Neural progenitor cell (in vitro differentiated cells): Measurements from ENCODE around the gene GNG7. TPM values are rescaled to one million over a fixed set of nuclear protein-coding genes. Genes with fewer than 3 reads are reported as not detected.

Experiments used
- DNase-seq: peaks from one replicate; pipeline ENCODE4 v3.0.0-alpha.2; 2016; ENCODE audit warnings: low spot score
- H2AFZ ChIP-seq: fragments of 200-600 bp; sonication (generic); replicated peaks from 2 replicates; pipeline ENCODE4 v1.6.1; 2016; ENCODE audit warnings: antibody characterized with exemption
- H3F3A ChIP-seq: fragments of 200-600 bp; sonication (generic); 2 replicates; pipeline ENCODE4 v1.6.1; 2016; ENCODE audit warnings: antibody characterized with exemption, low read depth
- H3K27ac ChIP-seq: fragments of 200-600 bp; sonication (generic); 2 replicates; pipeline ENCODE4 v1.5.1; 2016; ENCODE audit warnings: mild to moderate bottlenecking
- H3K27me3 ChIP-seq: fragments of 200-600 bp; sonication (generic); 2 replicates; pipeline ENCODE4 v1.6.1; 2016; ENCODE audit warnings: mild to moderate bottlenecking, moderate library complexity
- H3K36me3 ChIP-seq: fragments of 200-600 bp; sonication (generic); 2 replicates; pipeline ENCODE4 v1.5.1; 2016
- H3K4me1 ChIP-seq: fragments of 200-600 bp; sonication (generic); 2 replicates; pipeline ENCODE4 v1.6.1; 2016; ENCODE audit warnings: mixed run types
- H3K4me2 ChIP-seq: fragments of 200-600 bp; sonication (generic); 2 replicates; pipeline ENCODE4 v1.6.1; 2016
- H3K4me3 ChIP-seq: fragments of 200-600 bp; sonication (generic); 2 replicates; pipeline ENCODE4 v1.5.1; 2016
- H3K79me2 ChIP-seq: fragments of 200-600 bp; sonication (generic); 2 replicates; pipeline ENCODE4 v1.6.1; 2016; ENCODE audit warnings: low read depth
- H3K9ac ChIP-seq: fragments of 200-600 bp; sonication (generic); 2 replicates; pipeline ENCODE4 v1.6.1; 2016
- H3K9me3 ChIP-seq: fragments of 200-600 bp; sonication (generic); 2 replicates; pipeline ENCODE4 v1.5.1; 2016; ENCODE audit warnings: low read depth
- H4K20me1 ChIP-seq: fragments of 200-600 bp; sonication (generic); 2 replicates; pipeline ENCODE4 v1.6.1; 2016; ENCODE audit warnings: low read depth
- H3K27ac Mint-ChIP-seq: 3 replicates; pipeline ENCODE4 v1.8.0; 2021; ENCODE audit warnings: mixed read lengths
- H3K27me3 Mint-ChIP-seq: 2 replicates; pipeline ENCODE4 v1.8.0; 2022; ENCODE audit warnings: low read depth, mild to moderate bottlenecking, inconsistent platforms, moderate library complexity, mixed read lengths; ENCODE audit not compliant: insufficient read depth
- H3K36me3 Mint-ChIP-seq: 3 replicates; pipeline ENCODE4 v1.8.0; 2021; ENCODE audit warnings: mixed read lengths
- H3K4me1 Mint-ChIP-seq: 3 replicates; pipeline ENCODE4 v1.8.0; 2021; ENCODE audit warnings: mixed read lengths
- H3K4me3 Mint-ChIP-seq: 3 replicates; pipeline ENCODE4 v1.8.0; 2021; ENCODE audit warnings: mild to moderate bottlenecking, moderate library complexity, mixed read lengths
- H3K9me3 Mint-ChIP-seq: 3 replicates; pipeline ENCODE4 v1.8.0; 2020; ENCODE audit warnings: mixed read lengths
- EZH2 ChIP-seq: fragments of 200-600 bp; sonication (generic); IDR thresholded peaks from 2 replicates; pipeline ENCODE4 v1.6.1; 2017; ENCODE audit warnings: antibody characterized with exemption, mild to moderate bottlenecking, moderate library complexity
- EZH2phosphoT487 ChIP-seq: fragments of 200-600 bp; sonication (generic); IDR thresholded peaks from 2 replicates; pipeline ENCODE4 v1.6.1; 2017; ENCODE audit warnings: antibody characterized with exemption
- total RNA-seq: library from RNA; depleted of rRNA; stranded (reverse); fragments of >200 nt; gene quantifications from 2 replicates; pipeline ENCODE4 v1.2.3, GENCODE V29; 2015; ENCODE audit warnings: low replicate concordance
- TF ChIP-seq, protein P1 (sequence below): fragments of 200-600 bp; sonication (generic); IDR thresholded peaks from 2 replicates; pipeline ENCODE4 v1.5.1; 2017; ENCODE audit warnings: antibody characterized with exemption, mild to moderate bottlenecking

Gene GNG7
- total RNA-seq, 1 donor from 2014 or later = 7.0 TPM

DNA sequence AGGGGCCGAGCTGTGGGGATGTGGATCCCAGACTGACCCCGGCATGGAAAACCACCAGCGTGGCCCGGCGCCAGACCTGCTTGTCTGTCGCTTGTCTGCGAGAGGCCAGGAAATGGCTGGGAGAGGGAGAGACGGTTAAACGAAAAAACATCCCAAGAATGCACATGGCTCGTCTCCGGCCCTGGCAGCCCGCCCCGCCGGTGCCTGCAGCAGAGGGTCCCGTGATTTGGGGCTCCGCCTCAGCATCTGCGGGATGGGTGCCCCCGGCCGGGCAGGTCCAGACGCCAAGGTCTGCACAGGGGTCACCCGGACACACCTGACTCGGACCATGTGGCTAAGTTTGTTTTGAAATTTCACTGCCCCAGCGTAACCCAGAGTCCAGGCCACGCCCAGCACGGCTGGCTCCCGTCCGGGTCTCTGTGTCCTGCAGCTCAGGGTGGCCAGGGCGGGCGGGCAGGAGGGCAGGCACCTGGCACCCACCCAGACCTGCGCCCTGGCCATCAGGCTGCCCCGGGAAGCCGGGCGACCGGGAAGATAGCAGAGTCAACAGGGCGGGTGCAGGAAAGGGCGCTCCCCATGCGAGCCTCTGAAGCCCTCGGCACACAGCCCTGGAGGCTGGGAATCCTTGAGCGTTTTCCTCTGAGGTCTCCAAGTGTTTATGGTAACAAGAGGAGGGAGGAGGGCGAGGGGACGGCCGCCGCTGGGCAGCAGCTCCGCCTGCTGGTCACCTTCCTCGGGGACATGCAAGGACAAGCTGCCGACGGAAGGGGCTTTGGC lies 123.4 kb downstream of the GNG7 start:
- peak overlapping the region; percentile 74 for H2AFZ ChIP-seq
- H3K9ac ChIP-seq = no peak overlapping the region
- no peaks in the 10 kb centered on the region for H4K20me1 ChIP-seq
- no peaks in the 10 kb centered on the region for H3K9me3 ChIP-seq
- TF ChIP-seq, protein P1, sequence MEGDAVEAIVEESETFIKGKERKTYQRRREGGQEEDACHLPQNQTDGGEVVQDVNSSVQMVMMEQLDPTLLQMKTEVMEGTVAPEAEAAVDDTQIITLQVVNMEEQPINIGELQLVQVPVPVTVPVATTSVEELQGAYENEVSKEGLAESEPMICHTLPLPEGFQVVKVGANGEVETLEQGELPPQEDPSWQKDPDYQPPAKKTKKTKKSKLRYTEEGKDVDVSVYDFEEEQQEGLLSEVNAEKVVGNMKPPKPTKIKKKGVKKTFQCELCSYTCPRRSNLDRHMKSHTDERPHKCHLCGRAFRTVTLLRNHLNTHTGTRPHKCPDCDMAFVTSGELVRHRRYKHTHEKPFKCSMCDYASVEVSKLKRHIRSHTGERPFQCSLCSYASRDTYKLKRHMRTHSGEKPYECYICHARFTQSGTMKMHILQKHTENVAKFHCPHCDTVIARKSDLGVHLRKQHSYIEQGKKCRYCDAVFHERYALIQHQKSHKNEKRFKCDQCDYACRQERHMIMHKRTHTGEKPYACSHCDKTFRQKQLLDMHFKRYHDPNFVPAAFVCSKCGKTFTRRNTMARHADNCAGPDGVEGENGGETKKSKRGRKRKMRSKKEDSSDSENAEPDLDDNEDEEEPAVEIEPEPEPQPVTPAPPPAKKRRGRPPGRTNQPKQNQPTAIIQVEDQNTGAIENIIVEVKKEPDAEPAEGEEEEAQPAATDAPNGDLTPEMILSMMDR = peak; percentile 94
- TF ChIP-seq EZH2phosphoT487 (no peak), EZH2 (peak; percentile 53)
- H3K27ac ChIP-seq = no peak overlapping the region
- peaks cover 11% of the 10 kb centered on the region for H3K27me3 ChIP-seq
- H3K79me2 ChIP-seq = no peaks in the 10 kb centered on the region
- Mint-ChIP-seq H3K36me3 (no peaks in the 10 kb centered on the region), H3K9me3 (peaks cover 20% of the 10 kb centered on the region), H3K4me1 (peaks cover 2% of the 10 kb centered on the region), H3K27ac (no peak overlapping the region), H3K27me3 (peaks cover 7% of the 10 kb centered on the region), H3K4me3 (peak overlapping the region; percentile 44)
- H3F3A ChIP-seq = no peaks in the 10 kb centered on the region
- H3K36me3 ChIP-seq = no peaks in the 10 kb centered on the region
- peak overlapping the region; percentile 84 for H3K4me2 ChIP-seq
- peak overlapping the region; percentile 53 for H3K4me3 ChIP-seq
- H3K4me1 ChIP-seq = peaks cover 6% of the 10 kb centered on the region
- peak; percentile 93 for DNase-seq

DNA sequence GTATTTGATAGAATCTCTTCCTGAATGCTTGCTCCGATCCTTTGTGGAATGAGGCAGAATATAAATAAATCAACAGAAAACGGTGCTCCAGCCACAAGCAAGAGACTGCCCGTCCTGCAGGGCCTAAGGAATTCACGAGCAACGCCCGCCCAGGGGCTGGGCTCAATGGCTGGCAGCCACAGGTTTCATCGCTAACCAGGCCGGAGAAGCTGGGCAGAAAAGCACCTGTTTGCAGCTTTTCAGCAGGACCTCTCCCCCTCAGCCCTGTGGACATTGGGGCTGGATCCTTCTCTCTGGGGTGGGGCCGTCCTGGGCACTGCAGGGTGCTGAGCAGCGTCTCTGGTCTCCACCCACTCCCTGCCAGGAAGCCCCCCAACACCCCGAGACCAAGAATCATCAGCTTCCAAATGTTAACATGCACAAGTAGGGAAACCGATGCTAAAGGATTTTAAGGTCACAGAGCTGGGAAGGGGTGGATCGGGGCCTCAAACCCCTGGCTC lies 124.1 kb downstream of the GNG7 start:
- H3K27ac Mint-ChIP-seq = no peak overlapping the region
- Histone ChIP-seq H3K27me3 (peaks cover 11% of the 10 kb centered on the region), H3K4me3 (peak overlapping the region; percentile 53)

DNA sequence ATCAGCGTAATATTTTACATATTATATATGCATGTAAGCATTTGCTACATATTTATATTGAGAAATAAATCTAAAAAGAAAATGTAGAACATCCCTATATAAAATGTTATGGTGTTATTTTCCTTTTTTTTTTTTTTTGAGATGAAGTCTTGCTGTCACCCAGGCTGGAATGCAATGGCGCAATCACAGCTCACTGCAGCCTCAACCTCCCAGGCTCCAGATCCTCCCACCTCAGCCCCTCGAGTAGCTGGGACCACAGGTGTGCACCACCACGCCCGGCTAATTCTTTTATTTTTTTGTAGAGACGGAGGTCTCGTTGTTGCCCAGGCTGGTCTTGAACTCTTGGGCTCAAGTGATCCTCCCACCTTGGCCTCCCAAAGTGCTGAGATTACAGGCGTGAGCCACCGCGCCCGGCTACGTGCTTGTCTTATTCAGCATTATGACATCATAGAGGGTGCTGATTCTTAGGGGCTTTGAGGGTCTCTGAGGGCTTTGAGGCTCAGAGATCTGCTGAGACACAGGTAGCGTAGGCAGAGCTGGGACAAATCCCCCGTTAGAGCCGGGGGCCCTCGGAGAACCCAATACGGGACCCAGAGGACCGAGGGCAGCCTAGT lies 124.7 kb downstream of the GNG7 start:
- no peaks in the 10 kb centered on the region for H3F3A ChIP-seq
- H2AFZ ChIP-seq = no peak overlapping the region
- no peaks in the 10 kb centered on the region for H3K36me3 ChIP-seq
- H3K4me2 ChIP-seq = no peak overlapping the region
- H3K4me1 ChIP-seq = peaks cover 6% of the 10 kb centered on the region
- H3K9me3 Mint-ChIP-seq = peaks cover 10% of the 10 kb centered on the region
- no peak for DNase-seq
- H3K79me2 ChIP-seq = no peaks in the 10 kb centered on the region
- H3K4me3 Mint-ChIP-seq = peak overlapping the region; percentile 44
- H3K36me3 Mint-ChIP-seq = no peaks in the 10 kb centered on the region
- H3K27ac Mint-ChIP-seq = no peak overlapping the region
- peaks cover 11% of the 10 kb centered on the region for H3K27me3 ChIP-seq
- no peaks in the 10 kb centered on the region for H3K9me3 ChIP-seq
- H3K27me3 Mint-ChIP-seq = peaks cover 7% of the 10 kb centered on the region
- no peaks in the 10 kb centered on the region for H4K20me1 ChIP-seq
- H3K4me3 ChIP-seq = no peak overlapping the region
- H3K4me1 Mint-ChIP-seq = peaks cover 2% of the 10 kb centered on the region
- TF ChIP-seq EZH2 = no peak
- TF ChIP-seq, protein P1 = no peak
- no peak for TF ChIP-seq EZH2phosphoT487
- no peak overlapping the region for H3K9ac ChIP-seq
- H3K27ac ChIP-seq = no peak overlapping the region

More for the DNA sequence above, 124.1 kb downstream of the GNG7 start:
- Mint-ChIP-seq H3K9me3 (peaks cover 14% of the 10 kb centered on the region), H3K4me3 (peak overlapping the region; percentile 44), H3K36me3 (no peaks in the 10 kb centered on the region), H3K4me1 (peaks cover 2% of the 10 kb centered on the region), H3K27me3 (peaks cover 7% of the 10 kb centered on the region)
- DNase-seq = peak; percentile 43
- H3K4me1 ChIP-seq = peaks cover 6% of the 10 kb centered on the region
- no peaks in the 10 kb centered on the region for H3F3A ChIP-seq
- no peaks in the 10 kb centered on the region for H3K9me3 ChIP-seq
- H3K27ac ChIP-seq = no peak overlapping the region
- peak overlapping the region; percentile 84 for H3K4me2 ChIP-seq
- H3K36me3 ChIP-seq = no peaks in the 10 kb centered on the region
- no peak overlapping the region for H3K9ac ChIP-seq
- TF ChIP-seq EZH2phosphoT487 = no peak
- TF ChIP-seq, protein P1 = no peak
- no peak for TF ChIP-seq EZH2
- H3K79me2 ChIP-seq = no peaks in the 10 kb centered on the region
- H2AFZ ChIP-seq = peak overlapping the region; percentile 74
- no peaks in the 10 kb centered on the region for H4K20me1 ChIP-seq
